GM12878 (cell line): ENCODE data around the gene SLC35F6. TPM values are rescaled to one million over a fixed set of nuclear protein-coding genes. Genes with fewer than 3 reads are reported as not detected.

ENCODE experiments used
- ATAC-seq: fragments of 200-7000 bp; cut with Tn5 transposase; 3 replicates; pipeline ENCODE4 v1.9.1; 2020; ENCODE audit warnings: mild to moderate bottlenecking, moderate library complexity
- BruUV-seq: library from RNA; stranded (reverse); fragments of 400-500 nt; replicated peaks from 2 replicates; lab custom pipeline; 2021; lab: Mats Ljungman, UMichigan
- CTCF ChIA-PET: fragments of 300-600 bp; sonication (Branson Sonifier 250); formaldehyde crosslinking; extraction: SDS; loops from one replicate; lab custom pipeline; 2021; ENCODE audit warnings: inconsistent platforms; lab: Yijun Ruan, JAX
- POLR2A ChIA-PET: fragments of 350-600 bp; formaldehyde crosslinking; extraction: SDS; loops from one replicate; lab custom pipeline; 2021; ENCODE audit warnings: inconsistent platforms; lab: Charles Lee
- RAD21 ChIA-PET: fragments of 300-600 bp; sonication (Branson Sonifier 250); formaldehyde crosslinking; loops from one replicate; lab custom pipeline; 2023; ENCODE audit warnings: antibody characterized with exemption; ENCODE audit not compliant: unreplicated experiment; lab: Charles Lee
- SMC1A ChIA-PET: fragments of 300-600 bp; sonication (Branson Sonifier 250); formaldehyde crosslinking; loops from one replicate; lab custom pipeline; 2023; ENCODE audit not compliant: unreplicated experiment, uncharacterized antibody; lab: Charles Lee
- DNase-seq: peaks from one replicate; pipeline ENCODE4 v3.0.0-alpha.2; 2011; ENCODE audit warnings: low read depth, low spot score
- FAIRE-seq: peaks from 3 replicates; lab custom pipeline; 2011; peaks lifted over from hg19 to GRCh38; lab: Jason Lieb, UNC
- H2AFZ ChIP-seq: 2 replicates; pipeline ENCODE4 v1.6.0; 2011; ENCODE audit warnings: low read depth, low read length, control low read depth; ENCODE audit not compliant: control insufficient read depth
- H3K27ac ChIP-seq: 2 replicates; pipeline ENCODE4 v1.5.1; 2011; ENCODE audit warnings: control low read depth; ENCODE audit not compliant: control insufficient read depth, insufficient read depth
- H3K27me3 ChIP-seq, 2 experiments: replicated peaks in 1 of 2; 2 replicates each; pipeline versions ENCODE4 v1.6.0 to v1.6.1; 2011; ENCODE audit warnings: low read length in 1 of 2; ENCODE audit not compliant: control insufficient read depth in 2 of 2, insufficient read depth in 2 of 2
- H3K36me3 ChIP-seq, 2 experiments: 2 replicates each; pipeline ENCODE4 v1.5.1; 2011; ENCODE audit warnings: low read length in 1 of 2; ENCODE audit not compliant: control insufficient read depth in 2 of 2, insufficient read depth in 2 of 2
- H3K4me1 ChIP-seq: 2 replicates; pipeline ENCODE4 v1.6.1; 2011; ENCODE audit warnings: mild to moderate bottlenecking, low read length, moderate library complexity, mixed read lengths; ENCODE audit not compliant: control insufficient read depth, insufficient read depth
- H3K4me2 ChIP-seq: 2 replicates; pipeline ENCODE4 v1.6.0; 2011; ENCODE audit warnings: control low read depth; ENCODE audit not compliant: control insufficient read depth, insufficient read depth
- H3K4me3 ChIP-seq: fragments of 200-600 bp; sonication (generic); 2 replicates; pipeline ENCODE4 v1.5.1; 2016
- H3K79me2 ChIP-seq: 2 replicates; pipeline ENCODE4 v1.6.0; 2011; ENCODE audit warnings: low read length; ENCODE audit not compliant: control insufficient read depth, insufficient read depth
- H3K9ac ChIP-seq: 2 replicates; pipeline ENCODE4 v1.8.0; 2011; ENCODE audit warnings: low read length, control low read depth, mixed read lengths; ENCODE audit not compliant: control insufficient read depth, insufficient read depth
- H3K9me3 ChIP-seq: replicated peaks from 3 replicates; pipeline ENCODE4 v1.5.1; 2011; ENCODE audit warnings: mild to moderate bottlenecking, low read length; ENCODE audit not compliant: control insufficient read depth, insufficient read depth
- H4K20me1 ChIP-seq: 2 replicates; pipeline ENCODE4 v1.6.0; 2011; ENCODE audit not compliant: control insufficient read depth, insufficient read depth
- CBX3 ChIP-seq: fragments of 200-600 bp; sonication (generic); IDR thresholded peaks from 2 replicates; pipeline ENCODE4 v1.6.1; 2016; ENCODE audit warnings: low read depth, borderline replicate concordance
- CBX5 ChIP-seq: sonication (generic); IDR thresholded peaks from 2 replicates; pipeline ENCODE4 v1.6.1; 2016; ENCODE audit warnings: low read depth, moderate library complexity, mild to moderate bottlenecking, inconsistent platforms
- CEBPZ ChIP-seq: fragments of 150-350 bp; IDR thresholded peaks from 2 replicates; pipeline ENCODE4 v1.6.1; 2016; ENCODE audit warnings: low read depth, low read length
- DPF2 ChIP-seq: fragments of 450-650 bp; IDR thresholded peaks from 2 replicates; pipeline ENCODE4 v1.6.1; 2017; ENCODE audit warnings: mild to moderate bottlenecking
- FOXM1 ChIP-seq: IDR thresholded peaks from 2 replicates; pipeline ENCODE4 v1.6.1; 2012; ENCODE audit warnings: low read depth, mild to moderate bottlenecking, inconsistent platforms, low read length, moderate library complexity
- HDAC2 ChIP-seq: fragments of 200-600 bp; sonication (generic); IDR thresholded peaks from 2 replicates; pipeline ENCODE4 v1.6.1; 2017
- IKZF2 ChIP-seq, 2 experiments: fragments of 450-650 bp; IDR thresholded peaks; 2 replicates each; pipeline ENCODE4 v1.6.1; 2017; ENCODE audit warnings: mild to moderate bottlenecking in 2 of 2, moderate library complexity in 2 of 2
- MEF2B ChIP-seq: fragments of 450-650 bp; IDR thresholded peaks from 2 replicates; pipeline ENCODE4 v1.6.1; 2018; ENCODE audit warnings: mild to moderate bottlenecking, moderate library complexity; ENCODE audit not compliant: partially characterized antibody, poor library complexity, severe bottlenecking
- NRF1 ChIP-seq: conservative IDR thresholded peaks from 2 replicates; pipeline ENCODE4 v1.6.1; 2011; ENCODE audit warnings: mild to moderate bottlenecking, low read depth, low read length, improper control_type of control experiment
- PKNOX1 ChIP-seq: fragments of 450-650 bp; IDR thresholded peaks from 2 replicates; pipeline ENCODE4 v1.6.1; 2016; ENCODE audit warnings: mild to moderate bottlenecking
- POLR2A ChIP-seq: IDR thresholded peaks from 2 replicates; pipeline ENCODE4 v1.6.1; 2011; ENCODE audit warnings: low read depth, mild to moderate bottlenecking, low read length
- RELB ChIP-seq: fragments of 450-650 bp; IDR thresholded peaks from 2 replicates; pipeline ENCODE4 v1.6.1; 2017; ENCODE audit warnings: low read depth, mild to moderate bottlenecking, moderate library complexity
- SIN3A ChIP-seq: IDR thresholded peaks from 2 replicates; pipeline ENCODE4 v1.6.1; 2012; ENCODE audit warnings: low read depth, low read length, improper control_type of control experiment
- SMAD5 ChIP-seq: IDR thresholded peaks from 2 replicates; pipeline ENCODE4 v1.6.1; 2016; ENCODE audit warnings: antibody characterized with exemption, low read depth
- SMARCA5 ChIP-seq: fragments of 450-650 bp; IDR thresholded peaks from 2 replicates; pipeline ENCODE4 v1.6.1; 2017; ENCODE audit warnings: mild to moderate bottlenecking
- SREBF1 ChIP-seq: IDR thresholded peaks from 2 replicates; pipeline ENCODE4 v1.6.1; 2012; ENCODE audit warnings: mild to moderate bottlenecking, low read length
- USF2 ChIP-seq: IDR thresholded peaks from 2 replicates; pipeline ENCODE4 v1.6.1; 2011; ENCODE audit warnings: low read depth, low read length, improper control_type of control experiment, borderline replicate concordance
- WGBS: methylation state at CpG from one replicate; pipeline ENCODE4 v1.1.6; 2016; ENCODE audit warnings: low lambda C conversion rate; ENCODE audit not compliant: insufficient replicate concordance, insufficient coverage; ENCODE audit errors: missing lambda C conversion rate; 5-methylcytosine and 5-hydroxymethylcytosine counted together
- in situ Hi-C: fragments of 300-500 bp; cut with MboI; formaldehyde crosslinking; loops from 9 replicates; pipeline ENCODE4 v1.14.3; 2018; ENCODE audit warnings: mixed read lengths
- intact Hi-C: fragments of 100-400 bp; cut with micrococcal nuclease; formaldehyde crosslinking; loops from one replicate; pipeline ENCODE4 v1.14.2; 2022; ENCODE audit not compliant: unreplicated experiment
- polyA plus RNA-seq, 11 experiments: library from polyadenylated mRNA; depleted of rRNA in 4 of 11; unstranded in 6 of 11; stranded (reverse) in 5 of 11; fragments of >200 nt; fragmentation: Nextera tagmentation in 4 of 11; fragmentation: Illumina TruSeq in 1 of 11; extraction: Ambion mirVana in 4 of 11; extraction: Trizol in 1 of 11; gene quantifications; 1 replicate in 1 of 11; 2 replicates in 10 of 11; pipeline versions ENCODE4 v1.2.1 to v1.2.3, GENCODE V29; 2011 to 2016; ENCODE audit warnings: inconsistent platforms in 2 of 11, missing spikeins in 2 of 11, low read depth in 1 of 11
- total RNA-seq, 4 experiments: library from RNA; depleted of rRNA in 3 of 4; stranded (reverse); fragments of >200 nt in 3 of 4; fragmentation: Illumina TruSeq in 1 of 4; extraction: Trizol in 1 of 4; gene quantifications; 2 replicates each; pipeline versions ENCODE4 v1.2.1 to v1.2.3, GENCODE V29; 2013 to 2021

Gene SLC35F6
- total and polyA plus RNA-seq, 10 of the 15 experiments (the other 5 are each of a cell fraction or from before 2014, with no cell fraction given): 4.0 to 10.5 (median 8.0) TPM

GRCh38 chr2:26726228-26726627 lies 37.9 kb upstream of the SLC35F6 start:
- WGBS: 0% methylated on average over 1 of the region's 1 CpG
- TF ChIP-seq HDAC2 (no peak), RELB (no peak), PKNOX1 (no peak), POLR2A (no peak), CEBPZ (no peak), MEF2B (no peak), NRF1 (no peak), FOXM1 (no peak), DPF2 (no peak), CBX5 (no peak), SMARCA5 (no peak), CBX3 (no peak), SMAD5 (no peak), IKZF2 (IDR thresholded peaks at IDR 0.05) (no peak), SIN3A (no peak), USF2 (no peak), SREBF1 (no peak)
- TF ChIP-seq, all 136 proteins: peak for 0

More at GRCh38 chr2:26726228-26726627, 37.9 kb upstream of the SLC35F6 start:
- no peak overlapping the region for H3K9ac ChIP-seq
- no peaks in the 10 kb centered on the region for H3K79me2 ChIP-seq
- intact Hi-C loops: no loop called here
- H3K4me3 ChIP-seq: no peak overlapping the region
- in situ Hi-C loops: no loop called here
- H3K36me3 ChIP-seq: no peaks in the 10 kb centered on the region
- H3K27ac ChIP-seq: no peak overlapping the region
- SMC1A ChIA-PET: no interaction called here
- POLR2A ChIA-PET: interaction anchor here (0.6 kb wide), 1 partner anchor 91 kb away, joined by 4 read pairs; no protein-coding TSS in a partner anchor
- no peaks in the 10 kb centered on the region for H3K27me3 ChIP-seq
- no peak overlapping the region for H2AFZ ChIP-seq
- H3K4me2 ChIP-seq: no peak overlapping the region
- no peak for ATAC-seq
- RAD21 ChIA-PET: no interaction called here
- CTCF ChIA-PET: interaction anchor here (1.6 kb wide), 1 partner anchor 19 kb away, joined by 6 read pairs; no protein-coding TSS in a partner anchor
- H3K4me1 ChIP-seq: no peaks in the 10 kb centered on the region
- no peaks in the 10 kb centered on the region for H4K20me1 ChIP-seq
- BruUV-seq: no TSS peak
- FAIRE-seq: no peak
- DNase-seq: no peak
- H3K9me3 ChIP-seq: no peaks in the 10 kb centered on the region
